HepG2 (cell line): ENCODE results near the gene SLC9A8. TPM values are rescaled to one million over a fixed set of nuclear protein-coding genes. Genes with fewer than 3 reads are reported as not detected.
A peak's percentile ranks its signal among the peaks of the same experiment; 100 is the strongest.

Source experiments
- ATF7-NPFF ChIP-seq: sonication (generic); formaldehyde crosslinking; IDR thresholded peaks from 2 replicates; pipeline ENCODE4 v1.8.1; 2023; ENCODE audit warnings: mild to moderate bottlenecking, low read depth, missing genetic modification reagents, moderate library complexity
- ATM ChIP-seq: fragments of 450-650 bp; IDR thresholded peaks from 2 replicates; pipeline ENCODE4 v1.7.1; 2017; ENCODE audit warnings: mild to moderate bottlenecking, borderline replicate concordance
- HMG20B ChIP-seq: conservative IDR thresholded peaks from 2 replicates; pipeline ENCODE4 v1.6.1; 2016; ENCODE audit warnings: missing genetic modification reagents, missing compliant biosample characterization
- IKZF1 ChIP-seq: fragments of 450-650 bp; IDR thresholded peaks from 2 replicates; pipeline ENCODE4 v1.7.1; 2016
- ISL2 ChIP-seq: sonication (generic); formaldehyde crosslinking; IDR thresholded peaks from 2 replicates; pipeline ENCODE4 v1.5.0; 2020; ENCODE audit warnings: missing genetic modification reagents
- KDM6A ChIP-seq: IDR thresholded peaks from 2 replicates; pipeline ENCODE4 v1.6.1; 2016; ENCODE audit warnings: low read depth
- KLF15 ChIP-seq: sonication (generic); formaldehyde crosslinking; IDR thresholded peaks from 2 replicates; pipeline ENCODE4 v1.8.1; 2023; ENCODE audit warnings: borderline replicate concordance, mild to moderate bottlenecking, inconsistent platforms, missing genetic modification reagents, mixed read lengths
- KLF6 ChIP-seq: IDR thresholded peaks from 2 replicates; pipeline ENCODE4 v1.8.0; 2016; ENCODE audit warnings: missing biosample characterization, missing genetic modification reagents
- KLF9 ChIP-seq: IDR thresholded peaks from 2 replicates; pipeline ENCODE4 v1.6.1; 2016; ENCODE audit warnings: low read depth
- NFE2L2 ChIP-seq: fragments of 150-350 bp; IDR thresholded peaks from 2 replicates; pipeline ENCODE4 v1.6.1; 2014; ENCODE audit warnings: low read length
- POLR2G ChIP-seq: fragments of 200-400 bp; formaldehyde crosslinking; IDR thresholded peaks from 2 replicates; pipeline ENCODE4 v1.6.1; 2018; ENCODE audit warnings: mild to moderate bottlenecking, low read depth, low read length, moderate library complexity
- RELA ChIP-seq: sonication (generic); formaldehyde crosslinking; IDR thresholded peaks from 2 replicates; pipeline ENCODE4 v1.4.0; 2020; ENCODE audit warnings: missing genetic modification reagents
- RORA ChIP-seq: sonication (generic); formaldehyde crosslinking; IDR thresholded peaks from 2 replicates; pipeline ENCODE4 v1.5.0; 2020; ENCODE audit warnings: mild to moderate bottlenecking, missing genetic modification reagents, moderate library complexity
- SP1 ChIP-seq, 2 experiments: fragments of 450-650 bp in 1 of 2; sonication (generic) in 1 of 2; formaldehyde crosslinking in 1 of 2; IDR thresholded peaks; 2 replicates each; pipeline versions ENCODE4 v1.4.0 to v1.6.1; 2016 to 2020; ENCODE audit warnings: missing genetic modification reagents in 1 of 2
- STAT5B ChIP-seq: sonication (generic); formaldehyde crosslinking; IDR thresholded peaks from 2 replicates; pipeline ENCODE4 v1.4.0; 2020; ENCODE audit warnings: missing genetic modification reagents
- THAP7 ChIP-seq: sonication (generic); formaldehyde crosslinking; IDR thresholded peaks from 2 replicates; pipeline ENCODE4 v1.8.1; 2023; ENCODE audit warnings: mild to moderate bottlenecking, missing genetic modification reagents
- XRCC5 ChIP-seq: fragments of 200-400 bp; formaldehyde crosslinking; optimal IDR thresholded peaks from 2 replicates; pipeline ENCODE3; 2017; ENCODE audit warnings: mild to moderate bottlenecking, low read length
- ZKSCAN1 ChIP-seq: fragments of 150-350 bp; IDR thresholded peaks from 2 replicates; pipeline ENCODE4 v1.6.1; 2014; ENCODE audit warnings: low read length
- ZNF160 ChIP-seq: sonication (generic); formaldehyde crosslinking; IDR thresholded peaks from 2 replicates; pipeline ENCODE4 v1.8.0; 2022; ENCODE audit warnings: mild to moderate bottlenecking, inconsistent platforms, missing genetic modification reagents
- ZNF17 ChIP-seq: sonication (generic); formaldehyde crosslinking; IDR thresholded peaks from 2 replicates; pipeline ENCODE4 v1.5.0; 2020; ENCODE audit warnings: mild to moderate bottlenecking, missing genetic modification reagents
- ZNF205 ChIP-seq: IDR thresholded peaks from 2 replicates; pipeline ENCODE4 v1.6.1; 2018; ENCODE audit warnings: missing biosample characterization, missing genetic modification reagents
- ZNF451 ChIP-seq: sonication (generic); formaldehyde crosslinking; IDR thresholded peaks from 2 replicates; pipeline ENCODE4 v1.5.0; 2020; ENCODE audit warnings: mild to moderate bottlenecking, missing genetic modification reagents
- ZNF720 ChIP-seq: sonication (generic); formaldehyde crosslinking; IDR thresholded peaks from 2 replicates; pipeline ENCODE4 v1.4.0; 2020; ENCODE audit warnings: missing genetic modification reagents
- ZNF770 ChIP-seq: sonication (generic); formaldehyde crosslinking; IDR thresholded peaks from 2 replicates; pipeline ENCODE4 v1.5.0; 2020; ENCODE audit warnings: mild to moderate bottlenecking, missing genetic modification reagents
- ZNF777 ChIP-seq: sonication (generic); formaldehyde crosslinking; IDR thresholded peaks from 2 replicates; pipeline ENCODE4 v1.4.0; 2020; ENCODE audit warnings: missing genetic modification reagents
- ZNF782 ChIP-seq: sonication (generic); formaldehyde crosslinking; IDR thresholded peaks from 2 replicates; pipeline ENCODE4 v1.4.0; 2020; ENCODE audit warnings: missing genetic modification reagents, mild to moderate bottlenecking, borderline replicate concordance
- ZNF839 ChIP-seq: sonication (generic); formaldehyde crosslinking; IDR thresholded peaks from 2 replicates; pipeline ENCODE4 v1.4.0; 2020; ENCODE audit warnings: missing genetic modification reagents, mild to moderate bottlenecking, borderline replicate concordance
- polyA plus RNA-seq, 8 experiments: library from polyadenylated mRNA; depleted of rRNA in 3 of 8; stranded (reverse) in 7 of 8; unstranded in 1 of 8; fragments of >200 nt; fragmentation: Illumina TruSeq in 4 of 8; extraction: Trizol in 4 of 8; gene quantifications; 2 replicates each; pipeline versions ENCODE4 v1.2.1 to v1.2.3, GENCODE V29; 2011 to 2016; ENCODE audit warnings: low read depth in 4 of 8, missing spikeins in 1 of 8, mixed read lengths in 1 of 8; ENCODE audit not compliant: insufficient read depth in 1 of 8
- total RNA-seq, 5 experiments: library from RNA; depleted of rRNA; stranded (reverse); fragments of >200 nt; fragmentation: Illumina TruSeq; extraction: Trizol; gene quantifications; 2 replicates each; pipeline ENCODE4 v1.2.3, GENCODE V29; 2016; ENCODE audit warnings: low read depth in 1 of 5
- TF ChIP-seq, protein P1 (sequence below): sonication (generic); formaldehyde crosslinking; IDR thresholded peaks from 2 replicates; pipeline ENCODE4 v1.5.1; 2020; ENCODE audit warnings: mild to moderate bottlenecking, missing genetic modification reagents, borderline replicate concordance

The SLC9A8 gene
- total and polyA plus RNA-seq, 2 of the 13 experiments (the other 11 are each of a cell fraction or from before 2014, with no cell fraction given): 4.1 to 7.4 TPM

DNA sequence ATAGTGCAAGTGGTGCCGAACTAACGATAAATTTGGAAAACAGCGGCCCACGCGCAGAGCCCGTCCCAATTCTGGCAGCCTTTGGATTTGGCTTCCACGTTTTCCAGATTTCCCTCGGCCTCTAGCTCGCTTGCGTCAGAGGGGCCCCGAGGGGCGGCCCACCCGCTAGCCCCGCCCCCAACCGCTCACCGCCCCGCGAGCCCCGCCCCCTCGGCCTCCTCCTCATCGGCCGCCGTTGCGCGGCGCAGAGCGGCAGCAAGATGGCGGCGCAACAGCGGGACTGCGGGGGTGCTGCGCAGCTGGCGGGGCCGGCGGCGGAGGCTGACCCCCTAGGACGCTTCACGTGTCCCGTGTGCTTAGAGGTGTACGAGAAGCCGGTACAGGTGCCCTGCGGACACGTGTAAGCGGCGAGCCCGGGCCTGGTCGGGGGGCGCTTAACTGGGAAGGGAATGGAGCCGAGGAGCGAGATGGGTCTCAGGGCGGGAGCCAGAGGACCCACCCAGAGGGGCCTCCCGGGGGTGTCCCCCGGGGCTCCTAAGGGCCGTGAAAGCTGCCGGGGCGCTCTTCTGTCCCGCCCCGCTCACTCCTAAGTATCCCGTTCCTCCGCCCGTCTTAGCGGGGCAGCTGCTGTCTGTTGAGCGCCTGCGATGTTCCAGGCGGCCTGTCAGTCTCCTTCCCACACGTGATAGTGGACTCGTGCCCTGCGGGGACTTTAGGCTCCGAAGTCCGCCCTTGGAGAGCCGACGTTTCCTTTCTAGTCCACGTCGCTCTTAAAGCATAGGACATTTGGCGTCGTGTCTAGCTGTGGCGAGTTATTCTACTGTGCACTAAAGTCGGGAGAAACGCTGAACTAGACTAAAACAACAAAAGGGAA, 123.8 kb downstream of the SLC9A8 start, which contains the start of gene RNF114 (continued):
- TF ChIP-seq ISL2 (CRISPR knock-in tag) (peak; percentile 80), ATF7-NPFF (CRISPR knock-in tag) (no peak; the same call in none of the 2 replicates), ZNF839 (CRISPR knock-in tag) (peak; percentile 90; the same call in 1 of the 2 replicates), THAP7 (CRISPR knock-in tag) (no peak), XRCC5 (peak; percentile 77), ZNF770 (CRISPR knock-in tag) (peak; percentile 80; the same call in 1 of the 2 replicates), ZNF720 (CRISPR knock-in tag) (peak; percentile 27; the same call in 1 of the 2 replicates), SP1 (IDR thresholded peaks at IDR 0.05) (no peak), SP1 (CRISPR knock-in tag; IDR thresholded peaks at IDR 0.05) (peak; percentile 95), ZKSCAN1 (peak; percentile 36; the same call in 1 of the 2 replicates), ZNF205 (no peak), ATM (no peak), KLF9 (CRISPR knock-in tag) (peak; percentile 90), RORA (no peak), HMG20B (CRISPR knock-in tag) (0 out of 2 replicates have a peak, but pooled peaks have one; percentile 10), RELA (CRISPR knock-in tag) (0 out of 2 replicates have a peak, but pooled peaks have one; percentile 20), IKZF1 (no peak), KLF6 (peak; percentile 90; the same call in 1 of the 2 replicates), ZNF782 (CRISPR knock-in tag) (peak; percentile 79), ZNF777 (CRISPR knock-in tag) (no peak), STAT5B (CRISPR knock-in tag) (peak; percentile 82; the same call in 1 of the 2 replicates), ZNF17 (CRISPR knock-in tag) (no peak), KDM6A (CRISPR knock-in tag) (no peak; the same call in 1 of the 2 replicates), ZNF160 (CRISPR knock-in tag) (0 out of 2 replicates have a peak, but pooled peaks have one; percentile 69), POLR2G (peak; percentile 94), KLF15 (CRISPR knock-in tag) (0 out of 2 replicates have a peak, but pooled peaks have one; percentile 51), NFE2L2 (no peak), ZNF451 (CRISPR knock-in tag) (peak; percentile 84)
- TF ChIP-seq, protein P1, sequence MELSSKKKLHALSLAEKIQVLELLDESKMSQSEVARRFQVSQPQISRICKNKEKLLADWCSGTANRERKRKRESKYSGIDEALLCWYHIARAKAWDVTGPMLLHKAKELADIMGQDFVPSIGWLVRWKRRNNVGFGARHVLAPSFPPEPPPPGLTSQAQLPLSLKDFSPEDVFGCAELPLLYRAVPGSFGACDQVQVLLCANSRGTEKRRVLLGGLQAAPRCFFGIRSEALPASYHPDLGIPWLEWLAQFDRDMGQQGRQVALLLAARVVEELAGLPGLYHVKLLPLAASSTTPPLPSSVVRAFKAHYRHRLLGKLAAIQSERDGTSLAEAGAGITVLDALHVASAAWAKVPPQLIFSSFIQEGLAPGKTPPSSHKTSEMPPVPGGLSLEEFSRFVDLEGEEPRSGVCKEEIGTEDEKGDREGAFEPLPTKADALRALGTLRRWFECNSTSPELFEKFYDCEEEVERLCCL: no peak; the same call in 1 of the 2 replicates
